Mesenchymal stem cell (in vitro differentiated cells and primary cell): ENCODE data around the gene SNRNP25.

Experiments used
- DNase-seq: peaks from one replicate; pipeline ENCODE4 v3.0.0-alpha.2; 2013
- H2AFZ ChIP-seq: one replicate; pipeline ENCODE4 v1.6.1; 2013; ENCODE audit warnings: low read depth, mild to moderate bottlenecking, control low read depth, inconsistent platforms, low read length, moderate library complexity
- H2AK5ac ChIP-seq: 2 replicates; pipeline ENCODE4 v1.6.1; 2013; ENCODE audit warnings: low read length, moderate library complexity, mild to moderate bottlenecking, inconsistent platforms; ENCODE audit not compliant: severe bottlenecking
- H2BK120ac ChIP-seq: one replicate; pipeline ENCODE4 v1.6.1; 2013; ENCODE audit warnings: low read depth, mild to moderate bottlenecking, inconsistent platforms, low read length, moderate library complexity
- H2BK12ac ChIP-seq, 2 experiments: one replicate each; pipeline ENCODE4 v1.6.1; 2013; ENCODE audit warnings: inconsistent platforms in 2 of 2, low read length in 2 of 2, mild to moderate bottlenecking in 2 of 2, moderate library complexity in 2 of 2, control low read depth in 1 of 2
- H2BK15ac ChIP-seq: one replicate; pipeline ENCODE4 v1.6.1; 2013; ENCODE audit warnings: mild to moderate bottlenecking, low read depth, inconsistent platforms; ENCODE audit not compliant: poor library complexity, severe bottlenecking
- H2BK5ac ChIP-seq: 2 replicates; pipeline ENCODE4 v1.6.1; 2013; ENCODE audit warnings: low read depth, mild to moderate bottlenecking, low read length, control low read depth, inconsistent platforms; ENCODE audit not compliant: poor library complexity, severe bottlenecking
- H3K14ac ChIP-seq, 2 experiments: one replicate each; pipeline ENCODE4 v1.6.1; 2013; ENCODE audit warnings: inconsistent platforms in 2 of 2, low read length in 2 of 2, control low read depth in 1 of 2, mild to moderate bottlenecking in 1 of 2, moderate library complexity in 1 of 2
- H3K18ac ChIP-seq, 2 experiments: one replicate each; pipeline ENCODE4 v1.6.1; 2013; ENCODE audit warnings: inconsistent platforms in 2 of 2, low read length in 2 of 2, control low read depth in 1 of 2, low read depth in 1 of 2, mild to moderate bottlenecking in 1 of 2
- H3K23ac ChIP-seq, 2 experiments: one replicate each; pipeline ENCODE4 v1.6.1; 2013; ENCODE audit warnings: inconsistent platforms in 2 of 2, low read length in 2 of 2, mild to moderate bottlenecking in 2 of 2, moderate library complexity in 2 of 2, control low read depth in 1 of 2
- H3K27ac ChIP-seq: 2 replicates; pipeline ENCODE4 v1.5.1; 2013; ENCODE audit warnings: mild to moderate bottlenecking, moderate library complexity, low read length, control low read depth, inconsistent platforms; ENCODE audit not compliant: poor library complexity, severe bottlenecking
- H3K27me3 ChIP-seq, 2 experiments: 2 replicates each; pipeline versions ENCODE4 v1.6.1 to v1.7.0; 2013; ENCODE audit warnings: low read length in 2 of 2, mild to moderate bottlenecking in 2 of 2, moderate library complexity in 2 of 2, control low read depth in 1 of 2, inconsistent platforms in 1 of 2; ENCODE audit not compliant: control insufficient read depth in 1 of 2, insufficient read depth in 1 of 2
- H3K36me3 ChIP-seq, 2 experiments: 2 replicates each; pipeline versions ENCODE4 v1.6.1 to v1.7.0; 2013; ENCODE audit warnings: low read length in 2 of 2, control low read depth in 1 of 2, inconsistent platforms in 1 of 2, low read depth in 1 of 2, mild to moderate bottlenecking in 1 of 2; ENCODE audit not compliant: insufficient read depth in 2 of 2, control insufficient read depth in 1 of 2
- H3K4ac ChIP-seq, 2 experiments: one replicate each; pipeline ENCODE4 v1.6.1; 2013; ENCODE audit warnings: inconsistent platforms in 2 of 2, low read length in 2 of 2, mild to moderate bottlenecking in 2 of 2, moderate library complexity in 2 of 2, control low read depth in 1 of 2, low read depth in 1 of 2
- H3K4me1 ChIP-seq: 2 replicates; pipeline ENCODE4 v1.6.1; 2013; ENCODE audit warnings: low read depth, low read length, control low read depth; ENCODE audit not compliant: control insufficient read depth, insufficient read depth
- H3K4me2 ChIP-seq: 2 replicates; pipeline ENCODE4 v1.6.1; 2013; ENCODE audit warnings: low read length, mild to moderate bottlenecking, inconsistent platforms; ENCODE audit not compliant: poor library complexity, severe bottlenecking
- H3K4me3 ChIP-seq, 2 experiments: 2 replicates each; pipeline versions ENCODE4 v1.5.1 to v1.7.0; 2013; ENCODE audit warnings: low read length in 2 of 2, mild to moderate bottlenecking in 2 of 2, control low read depth in 1 of 2, low read depth in 1 of 2; ENCODE audit not compliant: insufficient read depth in 1 of 2
- H3K79me1 ChIP-seq: replicated peaks from 2 replicates; pipeline ENCODE4 v1.6.1; 2013; ENCODE audit warnings: mild to moderate bottlenecking, control low read depth, low read length, inconsistent platforms; ENCODE audit not compliant: poor library complexity, severe bottlenecking
- H3K9ac ChIP-seq: 2 replicates; pipeline ENCODE4 v1.7.0; 2013; ENCODE audit warnings: mild to moderate bottlenecking, low read length, moderate library complexity
- H3K9me3 ChIP-seq: 2 replicates; pipeline ENCODE4 v1.7.0; 2013; ENCODE audit warnings: mild to moderate bottlenecking, low read length; ENCODE audit not compliant: control insufficient read depth
- H4K8ac ChIP-seq: one replicate; pipeline ENCODE4 v1.6.1; 2013; ENCODE audit warnings: inconsistent platforms, mild to moderate bottlenecking, low read length, moderate library complexity
- H4K91ac ChIP-seq: one replicate; pipeline ENCODE4 v1.6.1; 2013; ENCODE audit warnings: mild to moderate bottlenecking, low read length, inconsistent platforms
- WGBS: methylation state at CpG from one replicate; pipeline ENCODE4 v1.1.7; 2013; ENCODE audit warnings: mixed read lengths; 5-methylcytosine and 5-hydroxymethylcytosine counted together

Gene SNRNP25

DNA sequence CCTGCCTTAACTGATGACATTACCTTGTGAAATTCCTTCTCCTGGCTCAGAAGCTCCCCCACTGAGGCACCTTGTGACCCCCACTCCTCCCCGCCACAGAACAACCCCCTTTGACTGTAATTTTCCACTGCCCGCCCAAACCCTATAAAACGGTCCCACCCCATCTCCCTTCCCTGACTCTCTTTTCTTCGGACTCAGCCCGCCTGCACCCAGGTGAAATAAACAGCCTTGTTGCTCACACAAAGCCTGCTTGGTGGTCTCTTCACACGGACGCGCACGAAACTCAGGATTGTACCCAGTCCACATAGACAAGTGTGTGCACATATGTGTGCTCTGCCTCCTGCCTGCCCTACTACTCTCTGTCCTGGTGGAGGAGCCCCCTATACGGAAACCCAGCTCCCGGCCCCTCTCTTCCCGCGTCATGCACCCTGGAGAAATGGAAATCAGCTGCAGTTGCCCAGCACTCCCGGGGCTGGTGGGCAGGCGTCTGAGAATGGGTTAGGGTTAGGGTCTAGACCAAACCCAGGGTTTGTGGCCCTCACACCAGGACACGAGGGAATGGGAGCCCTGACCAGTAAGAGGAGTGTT lies 21.2 kb downstream of the SNRNP25 start:
- Histone ChIP-seq H3K4ac (peak overlapping the region; percentile 89 to 96), H3K27me3 (no peaks in the 10 kb centered on the region), H2BK12ac (peak overlapping the region; percentile 71 to 98), H2AFZ (no peak overlapping the region), H3K4me3 (no peak overlapping the region), H3K18ac (peak overlapping the region; percentile 65 to 94), H4K8ac (peak overlapping the region; percentile 88), H3K14ac (no peak overlapping the region), H2BK120ac (peak overlapping the region; percentile 78), H3K23ac (peak overlapping the region in 1 of 2 experiments; percentile 20), H3K4me2 (no peak overlapping the region), H3K36me3 (peaks cover 10 to 15% of the 10 kb centered on the region in 2 experiments), H3K4me1 (peaks cover 80% of the 10 kb centered on the region), H2BK5ac (peak overlapping the region; percentile 62), H2BK15ac (peak overlapping the region; percentile 94), H4K91ac (peak overlapping the region; percentile 85), H3K27ac (peak overlapping the region; percentile 90), H3K79me1 (peaks cover 3% of the 10 kb centered on the region), H3K9ac (peak overlapping the region; percentile 92), H3K9me3 (no peaks in the 10 kb centered on the region), H2AK5ac (peak overlapping the region; percentile 95)
- WGBS, result 77% methylated on average over 16 of the region's 16 CpGs
- DNase-seq, result peak; percentile 30

GRCh38 chr16:75580-76501 lies 22.2 kb downstream of the SNRNP25 start:
- peaks cover 17 to 20% of the 10 kb centered on the region in 2 experiments for H3K36me3 ChIP-seq
- H2BK15ac ChIP-seq, result peak overlapping the region; percentile 94
- peaks cover 75% of the 10 kb centered on the region for H3K4me1 ChIP-seq
- peak overlapping the region; percentile 90 for H3K27ac ChIP-seq
- H3K4me2 ChIP-seq, result peak overlapping the region; percentile 5
- H4K8ac ChIP-seq, result peak overlapping the region; percentile 88
- WGBS, result 10% methylated on average over 10 of the region's 11 CpGs
- DNase-seq, result peak; percentile 94
- H2AK5ac ChIP-seq, result peak overlapping the region; percentile 95
- H3K27me3 ChIP-seq, result no peaks in the 10 kb centered on the region
- peak overlapping the region; percentile 65 to 94 for H3K18ac ChIP-seq
- H3K9ac ChIP-seq, result peak overlapping the region; percentile 92
- peak overlapping the region; percentile 85 for H4K91ac ChIP-seq
- H3K4ac ChIP-seq, result peak overlapping the region; percentile 89 to 96
- H3K9me3 ChIP-seq, result no peaks in the 10 kb centered on the region
- H2BK5ac ChIP-seq, result peak overlapping the region; percentile 62
- H2BK120ac ChIP-seq, result peak overlapping the region; percentile 100
- H2BK12ac ChIP-seq, result peak overlapping the region; percentile 71 to 98
- H3K23ac ChIP-seq, result no peak overlapping the region
- H2AFZ ChIP-seq, result no peak overlapping the region
- peak overlapping the region in 1 of 2 experiments; percentile 53 for H3K14ac ChIP-seq
- H3K4me3 ChIP-seq, result peak overlapping the region in 1 of 2 experiments; percentile 88
- H3K79me1 ChIP-seq, result peaks cover 7% of the 10 kb centered on the region

DNA sequence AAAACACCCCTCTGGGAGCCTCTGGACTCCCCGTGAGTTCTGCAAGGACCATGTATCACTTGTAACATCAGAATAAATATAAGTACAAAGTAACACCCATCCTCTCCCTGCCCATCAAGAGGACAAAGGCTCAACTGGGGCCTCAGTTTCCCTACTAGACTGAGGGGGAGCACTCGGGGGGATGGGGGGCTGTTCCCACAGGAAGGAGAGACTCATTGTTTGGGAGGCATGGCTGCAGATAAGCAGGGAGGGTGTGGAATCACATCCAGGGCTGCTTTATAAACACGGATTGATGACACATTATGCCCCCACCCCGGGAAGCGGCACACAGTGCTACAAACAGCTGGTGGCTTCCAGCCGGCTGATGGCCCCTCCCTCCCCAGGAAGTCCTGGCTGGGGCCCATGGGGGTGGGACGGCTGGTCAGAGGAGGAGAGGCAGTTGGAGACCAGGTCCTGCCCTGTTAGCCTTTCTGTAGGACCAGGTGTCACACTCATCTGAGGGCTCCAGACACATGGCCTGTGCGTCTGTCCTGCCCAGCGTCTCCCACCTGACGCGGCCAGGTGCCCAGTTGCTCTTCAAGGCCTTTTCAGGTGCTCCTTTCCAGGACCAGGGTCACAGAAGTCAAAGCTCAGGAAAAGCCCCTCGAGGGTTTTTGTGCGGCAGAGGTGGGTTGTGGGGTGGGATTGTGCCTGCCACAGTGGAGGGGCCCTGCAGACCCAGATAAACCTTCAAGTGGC lies 23.1 kb downstream of the SNRNP25 start:
- DNase-seq, result peak; percentile 96
- peak overlapping the region; percentile 96 for H2BK15ac ChIP-seq
- H2BK120ac ChIP-seq, result peak overlapping the region; percentile 100
- H3K4ac ChIP-seq, result peak overlapping the region; percentile 92 to 100
- peak overlapping the region; percentile 54 for H3K4me2 ChIP-seq
- peak overlapping the region; percentile 99 to 100 for H3K18ac ChIP-seq
- H3K4me3 ChIP-seq, result peak overlapping the region; percentile 84 to 88
- H2AFZ ChIP-seq, result no peak overlapping the region
- H4K91ac ChIP-seq, result peak overlapping the region; percentile 99
- peaks cover 12% of the 10 kb centered on the region for H3K79me1 ChIP-seq
- peak overlapping the region; percentile 92 for H3K9ac ChIP-seq
- H4K8ac ChIP-seq, result peak overlapping the region; percentile 98
- peaks cover 22 to 25% of the 10 kb centered on the region in 2 experiments for H3K36me3 ChIP-seq
- WGBS, result 14% methylated on average over 12 of the region's 13 CpGs
- H3K9me3 ChIP-seq, result no peaks in the 10 kb centered on the region
- peak overlapping the region; percentile 28 for H2AK5ac ChIP-seq
- H3K27me3 ChIP-seq, result no peaks in the 10 kb centered on the region
- H2BK12ac ChIP-seq, result peak overlapping the region; percentile 95 to 97
- H3K4me1 ChIP-seq, result peaks cover 73% of the 10 kb centered on the region
- H3K27ac ChIP-seq, result peak overlapping the region; percentile 90
- peak overlapping the region; percentile 87 for H2BK5ac ChIP-seq
- H3K14ac ChIP-seq, result peak overlapping the region in 1 of 2 experiments; percentile 96
- H3K23ac ChIP-seq, result peak overlapping the region in 1 of 2 experiments; percentile 81
